BJ (cell line): ENCODE measurements around the gene RCCD1. TPM values are rescaled to one million over a fixed set of nuclear protein-coding genes. Genes with fewer than 3 reads are reported as not detected.

Source experiments
- CTCF ChIA-PET: fragments of 350-600 bp; formaldehyde crosslinking; extraction: SDS; loops from one replicate; lab custom pipeline; 2021; ENCODE audit warnings: antibody characterized with exemption, inconsistent platforms; lab: Yijun Ruan, JAX
- POLR2A ChIA-PET: fragments of 300-600 bp; sonication (Branson Sonifier 250); formaldehyde crosslinking; extraction: SDS; loops from one replicate; lab custom pipeline; 2021; ENCODE audit warnings: antibody characterized with exemption; lab: Charles Lee
- DNase-seq: peaks from one replicate; pipeline ENCODE4 v3.0.0-alpha.2; 2011; ENCODE audit warnings: low read depth
- H3K27me3 ChIP-seq: 2 replicates; pipeline ENCODE4 v1.6.0; 2011; ENCODE audit warnings: low read length; ENCODE audit not compliant: control insufficient read depth, insufficient read depth
- H3K36me3 ChIP-seq: 2 replicates; pipeline ENCODE4 v1.5.1; 2011; ENCODE audit warnings: low read length; ENCODE audit not compliant: control insufficient read depth, insufficient read depth
- H3K4me3 ChIP-seq: 2 replicates; pipeline ENCODE4 v1.5.1; 2011; ENCODE audit warnings: low read depth, mild to moderate bottlenecking, control low read depth, low read length
- polyA plus RNA-seq: library from polyadenylated mRNA; depleted of rRNA; stranded (reverse); fragments of >200 nt; gene quantifications from 2 replicates; pipeline ENCODE4 v1.2.3, GENCODE V29; 2011
- TF ChIP-seq, protein P1 (sequence below): IDR thresholded peaks from 2 replicates; pipeline ENCODE4 v1.5.1; 2011; ENCODE audit warnings: low read depth, mild to moderate bottlenecking, control low read depth, inconsistent platforms, low read length, moderate library complexity; ENCODE audit not compliant: insufficient read depth

RCCD1 gene
- polyA plus RNA-seq, 1 experiment = 9.6 TPM

- ChIA-PET CTCF (interaction anchor here (4.5 to 10.2 kb wide), 2 partner anchors 12 kb away, joined by 25 to 87 read pairs; partner anchors contain the start of genes HDDC3 and UNC45A), POLR2A (no interaction called here)
- Histone ChIP-seq H3K27me3 (no peaks in the 10 kb centered on the region), H3K36me3 (peaks cover 54% of the 10 kb centered on the region), H3K4me3 (no peak overlapping the region)
- TF ChIP-seq, protein P1, sequence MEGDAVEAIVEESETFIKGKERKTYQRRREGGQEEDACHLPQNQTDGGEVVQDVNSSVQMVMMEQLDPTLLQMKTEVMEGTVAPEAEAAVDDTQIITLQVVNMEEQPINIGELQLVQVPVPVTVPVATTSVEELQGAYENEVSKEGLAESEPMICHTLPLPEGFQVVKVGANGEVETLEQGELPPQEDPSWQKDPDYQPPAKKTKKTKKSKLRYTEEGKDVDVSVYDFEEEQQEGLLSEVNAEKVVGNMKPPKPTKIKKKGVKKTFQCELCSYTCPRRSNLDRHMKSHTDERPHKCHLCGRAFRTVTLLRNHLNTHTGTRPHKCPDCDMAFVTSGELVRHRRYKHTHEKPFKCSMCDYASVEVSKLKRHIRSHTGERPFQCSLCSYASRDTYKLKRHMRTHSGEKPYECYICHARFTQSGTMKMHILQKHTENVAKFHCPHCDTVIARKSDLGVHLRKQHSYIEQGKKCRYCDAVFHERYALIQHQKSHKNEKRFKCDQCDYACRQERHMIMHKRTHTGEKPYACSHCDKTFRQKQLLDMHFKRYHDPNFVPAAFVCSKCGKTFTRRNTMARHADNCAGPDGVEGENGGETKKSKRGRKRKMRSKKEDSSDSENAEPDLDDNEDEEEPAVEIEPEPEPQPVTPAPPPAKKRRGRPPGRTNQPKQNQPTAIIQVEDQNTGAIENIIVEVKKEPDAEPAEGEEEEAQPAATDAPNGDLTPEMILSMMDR = no peak
- DNase-seq = no peak
Observed at GRCh38 chr15:90945091-90945490, 9.6 kb upstream of the RCCD1 start.

- H3K4me3 ChIP-seq = no peak overlapping the region
- DNase-seq = no peak
- POLR2A ChIA-PET = no interaction called here
- TF ChIP-seq, protein P1 = no peak
- H3K27me3 ChIP-seq = no peaks in the 10 kb centered on the region
- CTCF ChIA-PET = interaction anchor here (1.2 to 10.2 kb wide), 3 partner anchors 10 to 103 kb away, joined by 3 to 87 read pairs (median 25); partner anchors contain the start of genes HDDC3 and UNC45A
- peaks cover 49% of the 10 kb centered on the region for H3K36me3 ChIP-seq
Observed at GRCh38 chr15:90946538-90946937, 8.1 kb upstream of the RCCD1 start.

- H3K36me3 ChIP-seq = peaks cover 50% of the 10 kb centered on the region
- no peaks in the 10 kb centered on the region for H3K27me3 ChIP-seq
- DNase-seq = no peak
- POLR2A ChIA-PET = no interaction called here
- no peak overlapping the region for H3K4me3 ChIP-seq
- TF ChIP-seq, protein P1 = no peak
- CTCF ChIA-PET = interaction anchor here (0.6 to 10.2 kb wide), 4 partner anchors 10 to 246 kb away, joined by 3 to 87 read pairs (median 14); partner anchors contain the start of genes HDDC3 and UNC45A
Observed at GRCh38 chr15:90946941-90947576, 7.6 kb upstream of the RCCD1 start.

DNA sequence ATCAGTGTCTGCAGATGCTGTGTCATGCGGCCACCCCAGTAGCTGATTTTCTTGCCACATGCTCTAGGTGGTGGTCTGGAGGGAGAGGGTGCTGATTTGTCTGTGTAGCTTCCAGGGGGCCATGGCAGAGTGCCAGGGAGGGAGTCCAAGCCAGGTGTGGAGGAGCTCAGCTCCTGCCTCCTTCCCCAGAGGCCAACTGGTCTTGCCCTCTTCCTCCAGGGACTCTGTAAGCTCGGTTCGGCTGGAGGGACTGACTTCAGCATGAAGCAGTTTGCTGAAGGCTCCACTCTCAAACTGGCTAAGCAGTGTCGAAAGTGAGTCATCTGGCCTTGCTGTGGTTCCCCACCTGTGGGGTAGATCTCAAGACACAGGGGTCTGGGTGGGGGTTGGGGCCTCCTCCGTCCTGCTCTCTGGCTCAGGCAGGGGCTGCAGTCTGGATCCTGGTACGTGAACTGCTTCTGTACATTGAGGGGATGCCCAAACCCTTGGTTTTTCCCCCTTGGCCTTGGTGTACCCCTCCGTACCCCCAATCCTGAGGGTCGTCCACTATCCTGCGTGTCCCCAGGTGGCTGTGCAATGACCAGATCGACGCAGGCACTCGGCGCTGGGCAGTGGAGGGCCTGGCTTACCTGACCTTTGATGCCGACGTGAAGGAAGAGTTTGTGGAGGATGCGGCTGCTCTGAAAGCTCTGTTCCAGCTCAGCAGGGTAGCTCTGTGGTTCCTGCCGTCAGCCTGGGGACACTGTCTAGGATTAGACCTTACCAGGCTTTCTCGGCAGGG is 6.9 kb upstream of the RCCD1 start:
- H3K27me3 ChIP-seq = no peaks in the 10 kb centered on the region
- CTCF ChIA-PET = interaction anchor here (0.6 to 10.2 kb wide), 6 partner anchors 9 to 247 kb away, joined by 3 to 87 read pairs (median 4); partner anchors contain the start of genes HDDC3 and UNC45A
- H3K36me3 ChIP-seq = peaks cover 46% of the 10 kb centered on the region
- POLR2A ChIA-PET = no interaction called here
- no peak overlapping the region for H3K4me3 ChIP-seq
- DNase-seq = no peak
- TF ChIP-seq, protein P1 = no peak

GRCh38 chr15:90948506-90948905 is 6.2 kb upstream of the RCCD1 start:
- POLR2A ChIA-PET = no interaction called here

More at GRCh38 chr15:90948506-90948905, 6.2 kb upstream of the RCCD1 start:
- CTCF ChIA-PET = interaction anchor here (1.2 to 10.2 kb wide), 3 partner anchors 8 to 15 kb away, joined by 3 to 87 read pairs (median 5); partner anchors contain the start of genes HDDC3 and UNC45A
- Histone ChIP-seq H3K4me3 (no peak overlapping the region), H3K27me3 (no peaks in the 10 kb centered on the region), H3K36me3 (peaks cover 48% of the 10 kb centered on the region)
- DNase-seq = no peak
- TF ChIP-seq, protein P1 = no peak
